Activated T-cell treated with anti-CD3 and anti-CD28 coated beads, Interleukin-2, amount 50 U/mL, for 24 hours (primary cell): ENCODE measurements around the gene DCST1.

Source experiments
- DNase-seq: peaks from one replicate; pipeline ENCODE4 v3.0.0-alpha.2; 2020
- H3K27ac Mint-ChIP-seq: 2 replicates; pipeline ENCODE4 v1.8.0; 2020; ENCODE audit warnings: mild to moderate bottlenecking, mixed read lengths
- H3K27me3 Mint-ChIP-seq: 2 replicates; pipeline ENCODE4 v1.8.0; 2020; ENCODE audit warnings: mixed read lengths
- H3K36me3 Mint-ChIP-seq: 2 replicates; pipeline ENCODE4 v1.8.0; 2020; ENCODE audit warnings: low read depth, mixed read lengths
- H3K4me1 Mint-ChIP-seq: 2 replicates; pipeline ENCODE4 v1.8.0; 2020; ENCODE audit warnings: low read depth, mixed read lengths
- H3K4me3 Mint-ChIP-seq: 2 replicates; pipeline ENCODE4 v1.8.0; 2020; ENCODE audit warnings: mild to moderate bottlenecking, moderate library complexity, mixed read lengths
- H3K9me3 Mint-ChIP-seq: 2 replicates; pipeline ENCODE4 v1.8.0; 2020; ENCODE audit warnings: mixed read lengths

DCST1 gene

GRCh38 chr1:155005076-155006011, 28.3 kb upstream of the DCST1 start:
- Mint-ChIP-seq H3K36me3 (peaks cover 25% of the 10 kb centered on the region), H3K27me3 (no peaks in the 10 kb centered on the region), H3K27ac (peak overlapping the region; percentile 91), H3K4me3 (peak overlapping the region; percentile 66), H3K4me1 (peaks cover 64% of the 10 kb centered on the region), H3K9me3 (no peaks in the 10 kb centered on the region)
- no peak for DNase-seq

DNA sequence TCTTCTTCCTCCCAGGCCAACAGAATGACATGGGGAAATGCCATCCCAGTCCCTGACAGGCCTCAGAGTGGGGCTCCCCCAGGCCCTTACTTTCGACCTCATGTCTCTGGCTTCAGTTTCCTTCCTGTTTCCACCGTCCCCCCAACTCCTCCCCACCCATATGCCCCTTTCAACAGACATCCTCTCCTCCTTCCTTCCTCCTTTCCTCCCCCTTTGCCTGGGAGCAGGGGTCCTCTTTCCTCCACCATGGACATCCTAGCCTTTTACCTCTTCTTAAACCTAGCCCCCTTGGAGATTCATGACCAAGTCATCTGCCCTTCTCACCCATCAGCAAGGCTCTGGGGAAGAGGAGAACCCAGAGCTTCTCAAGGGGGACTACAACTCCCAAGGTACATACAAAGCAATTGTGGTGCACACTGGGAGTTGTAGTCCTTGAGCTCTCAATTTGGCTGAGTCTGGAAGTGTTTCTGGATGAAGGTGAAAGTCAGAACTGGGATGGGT, 27.0 kb upstream of the DCST1 start:
- Mint-ChIP-seq H3K36me3 (peaks cover 33% of the 10 kb centered on the region), H3K27me3 (no peaks in the 10 kb centered on the region), H3K27ac (peak overlapping the region; percentile 91), H3K4me3 (peak overlapping the region; percentile 66), H3K4me1 (peaks cover 66% of the 10 kb centered on the region), H3K9me3 (no peaks in the 10 kb centered on the region)
- DNase-seq = peak; percentile 63

DNA sequence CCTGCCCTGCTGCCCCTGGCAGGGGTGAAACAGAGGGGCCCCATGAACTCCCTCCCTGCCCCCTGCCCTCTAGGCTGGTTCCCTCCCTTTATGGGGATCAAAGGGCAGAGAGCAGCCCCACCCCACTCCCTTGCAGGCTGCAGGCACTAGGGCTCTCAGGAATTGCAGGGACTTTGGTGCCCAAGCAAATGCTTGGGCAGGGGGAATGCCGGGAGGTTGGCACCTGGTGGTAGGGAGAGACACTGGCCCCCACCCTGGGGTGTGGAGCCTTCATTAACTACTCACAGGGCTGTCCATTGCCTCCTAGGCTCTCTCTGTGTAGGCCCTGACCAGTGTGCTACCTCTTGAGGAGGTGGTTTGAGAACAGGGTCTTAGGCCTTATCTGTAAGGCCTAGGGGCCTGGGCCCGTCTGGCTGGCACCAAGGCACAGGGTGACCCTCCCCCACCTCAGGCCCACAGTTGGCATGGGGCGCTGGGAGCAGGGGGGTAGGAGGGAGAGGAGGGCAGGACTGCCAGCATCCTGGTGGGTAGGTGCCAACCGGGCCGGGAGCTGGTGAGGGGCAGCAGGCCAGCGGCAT, 26.3 kb upstream of the DCST1 start:
- Mint-ChIP-seq H3K4me3 (no peak overlapping the region), H3K4me1 (peaks cover 73% of the 10 kb centered on the region)

GRCh38 chr1:155008015-155008941, 25.3 kb upstream of the DCST1 start:
- Mint-ChIP-seq H3K27ac (peak overlapping the region; percentile 96), H3K9me3 (no peaks in the 10 kb centered on the region), H3K4me3 (peak overlapping the region; percentile 91), H3K27me3 (no peaks in the 10 kb centered on the region), H3K36me3 (peaks cover 44% of the 10 kb centered on the region), H3K4me1 (peaks cover 79% of the 10 kb centered on the region)
- DNase-seq = peak; percentile 78

More for the DNA sequence above, 26.3 kb upstream of the DCST1 start:
- no peaks in the 10 kb centered on the region for H3K9me3 Mint-ChIP-seq
- no peaks in the 10 kb centered on the region for H3K27me3 Mint-ChIP-seq
- DNase-seq = peak; percentile 48
- H3K36me3 Mint-ChIP-seq = peaks cover 38% of the 10 kb centered on the region
- peak overlapping the region; percentile 91 for H3K27ac Mint-ChIP-seq

DNA sequence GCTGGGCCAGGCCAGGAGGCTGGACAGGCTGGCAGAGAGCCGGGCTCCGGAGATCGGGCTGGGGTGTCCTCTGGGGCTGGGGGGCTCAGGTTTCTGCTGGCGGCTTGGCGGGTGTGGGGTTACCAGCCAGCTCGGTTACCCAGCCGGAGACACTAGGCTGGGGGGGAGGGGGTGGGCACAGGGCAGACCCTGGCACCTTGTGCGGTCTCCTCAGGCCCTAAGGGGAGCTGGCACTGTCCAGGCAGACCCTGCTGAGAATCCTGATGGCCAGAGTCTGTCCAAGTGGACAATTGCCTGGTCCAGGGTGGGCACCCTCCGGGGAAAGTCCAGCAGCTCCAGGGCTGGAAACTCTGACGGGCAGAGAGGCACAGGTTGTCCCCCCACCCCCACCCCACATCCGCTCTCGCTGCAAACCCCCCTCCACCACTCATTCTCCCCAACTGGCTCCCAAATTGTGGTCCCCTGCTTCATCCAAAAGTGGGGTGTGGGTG, 24.4 kb upstream of the DCST1 start:
- H3K4me1 Mint-ChIP-seq = peaks cover 80% of the 10 kb centered on the region
- peak overlapping the region; percentile 96 for H3K27ac Mint-ChIP-seq
- no peaks in the 10 kb centered on the region for H3K27me3 Mint-ChIP-seq
- H3K4me3 Mint-ChIP-seq = peak overlapping the region; percentile 91
- peak; percentile 62 for DNase-seq
- H3K9me3 Mint-ChIP-seq = no peaks in the 10 kb centered on the region
- peaks cover 48% of the 10 kb centered on the region for H3K36me3 Mint-ChIP-seq

GRCh38 chr1:155009742-155010141, 23.9 kb upstream of the DCST1 start:
- peaks cover 79% of the 10 kb centered on the region for H3K4me1 Mint-ChIP-seq
- peak overlapping the region; percentile 91 for H3K4me3 Mint-ChIP-seq
- H3K27me3 Mint-ChIP-seq = no peaks in the 10 kb centered on the region
- DNase-seq = no peak
- H3K27ac Mint-ChIP-seq = peak overlapping the region; percentile 96
- H3K9me3 Mint-ChIP-seq = no peaks in the 10 kb centered on the region
- H3K36me3 Mint-ChIP-seq = peaks cover 50% of the 10 kb centered on the region

DNA sequence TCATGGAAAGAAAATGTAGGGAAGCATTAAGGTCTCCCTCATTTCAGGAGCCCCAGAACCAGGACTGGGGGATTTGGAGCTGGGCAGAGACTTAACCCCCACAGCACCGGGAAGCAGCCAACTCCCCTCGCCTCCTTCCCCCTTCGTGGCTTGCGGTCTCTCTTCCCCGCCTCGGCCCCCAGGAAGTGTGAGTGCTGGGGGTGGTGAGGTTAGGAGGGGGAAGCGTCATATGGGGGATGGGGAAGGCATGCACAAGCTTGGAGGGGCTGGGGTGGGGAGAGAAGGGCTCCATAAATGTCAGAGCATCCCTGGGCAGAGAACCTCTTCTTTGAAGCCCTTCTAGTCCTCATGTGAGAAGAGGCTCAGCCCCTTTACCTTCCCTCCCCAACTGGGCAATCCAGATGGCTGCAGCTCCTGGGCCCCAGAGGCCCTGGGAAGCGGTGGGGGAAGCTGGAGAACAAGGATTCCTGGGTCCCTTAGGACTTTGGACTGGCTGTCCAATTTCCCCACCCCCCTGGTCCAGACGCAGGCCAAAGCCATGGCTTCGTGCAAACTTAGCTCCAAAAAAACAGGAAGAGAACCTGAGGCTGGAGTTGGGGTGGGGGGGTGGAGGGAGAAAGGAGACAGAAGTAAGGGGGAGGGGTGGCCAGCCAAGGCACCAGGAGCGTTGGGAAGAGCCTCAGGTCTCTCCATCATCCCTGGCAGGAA, 23.3 kb upstream of the DCST1 start:
- peaks cover 80% of the 10 kb centered on the region for H3K4me1 Mint-ChIP-seq
- H3K27ac Mint-ChIP-seq = peak overlapping the region; percentile 96
- H3K4me3 Mint-ChIP-seq = peak overlapping the region; percentile 91
- H3K36me3 Mint-ChIP-seq = peaks cover 55% of the 10 kb centered on the region
- no peaks in the 10 kb centered on the region for H3K27me3 Mint-ChIP-seq
- peak; percentile 57 for DNase-seq
- H3K9me3 Mint-ChIP-seq = no peaks in the 10 kb centered on the region

GRCh38 chr1:155011004-155011416, 22.6 kb upstream of the DCST1 start:
- Mint-ChIP-seq H3K36me3 (peaks cover 60% of the 10 kb centered on the region), H3K4me1 (peaks cover 80% of the 10 kb centered on the region), H3K27ac (peak overlapping the region; percentile 96), H3K9me3 (no peaks in the 10 kb centered on the region), H3K4me3 (peak overlapping the region; percentile 91), H3K27me3 (no peaks in the 10 kb centered on the region)
- no peak for DNase-seq

GRCh38 chr1:155011437-155012025, 22.1 kb upstream of the DCST1 start:
- Mint-ChIP-seq H3K36me3 (peaks cover 65% of the 10 kb centered on the region), H3K27ac (peak overlapping the region; percentile 96), H3K27me3 (no peaks in the 10 kb centered on the region), H3K9me3 (no peaks in the 10 kb centered on the region), H3K4me1 (peaks cover 80% of the 10 kb centered on the region), H3K4me3 (peak overlapping the region; percentile 91)
- DNase-seq = no peak

- peak; percentile 49 for DNase-seq
These were observed 21.5 kb upstream of the DCST1 start for GRCh38 chr1:155012026-155012546.

GRCh38 chr1:155012776-155013602, 20.6 kb upstream of the DCST1 start:
- H3K4me3 Mint-ChIP-seq = peak overlapping the region; percentile 64

More at GRCh38 chr1:155012026-155012546, 21.5 kb upstream of the DCST1 start:
- H3K4me1 Mint-ChIP-seq = peaks cover 80% of the 10 kb centered on the region
- no peaks in the 10 kb centered on the region for H3K9me3 Mint-ChIP-seq
- peak overlapping the region; percentile 64 for H3K4me3 Mint-ChIP-seq
- H3K27me3 Mint-ChIP-seq = no peaks in the 10 kb centered on the region
- H3K27ac Mint-ChIP-seq = peak overlapping the region; percentile 91
- peaks cover 71% of the 10 kb centered on the region for H3K36me3 Mint-ChIP-seq

DNA sequence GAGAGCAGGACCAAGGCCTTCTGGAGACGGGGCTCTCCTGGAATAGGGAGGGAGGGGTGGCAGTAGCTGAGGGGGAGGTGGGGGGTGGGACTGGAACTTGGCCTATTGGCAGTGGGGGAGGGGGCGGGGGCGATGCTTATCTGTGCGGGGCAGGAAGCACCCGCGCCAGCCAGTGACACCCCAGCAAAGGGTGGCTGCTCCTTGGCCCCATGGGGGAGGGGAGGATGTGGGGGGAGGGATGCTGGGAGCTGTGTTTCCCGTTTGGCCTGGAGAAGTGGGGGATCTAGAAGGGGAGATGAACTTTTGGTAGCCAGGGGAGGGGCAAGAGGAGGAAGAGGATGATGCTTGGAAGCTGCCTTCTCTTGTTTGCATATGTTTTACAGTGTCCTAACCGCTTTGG, 20.0 kb upstream of the DCST1 start:
- no peaks in the 10 kb centered on the region for H3K27me3 Mint-ChIP-seq
- peaks cover 76% of the 10 kb centered on the region for H3K36me3 Mint-ChIP-seq
- H3K9me3 Mint-ChIP-seq = no peaks in the 10 kb centered on the region
- peak overlapping the region; percentile 64 for H3K4me3 Mint-ChIP-seq
- peaks cover 77% of the 10 kb centered on the region for H3K4me1 Mint-ChIP-seq
- H3K27ac Mint-ChIP-seq = peak overlapping the region; percentile 91
- DNase-seq = no peak

More at GRCh38 chr1:155012776-155013602, 20.6 kb upstream of the DCST1 start:
- DNase-seq = no peak
- no peaks in the 10 kb centered on the region for H3K9me3 Mint-ChIP-seq
- no peaks in the 10 kb centered on the region for H3K27me3 Mint-ChIP-seq
- H3K36me3 Mint-ChIP-seq = peaks cover 76% of the 10 kb centered on the region
- H3K4me1 Mint-ChIP-seq = peaks cover 80% of the 10 kb centered on the region
- H3K27ac Mint-ChIP-seq = peak overlapping the region; percentile 91
